Transverse colon (tissue), 4 donors: ENCODE measurements around the gene C22orf42.

Experiments
- EP300 ChIP-seq: sonication (generic); formaldehyde crosslinking; IDR thresholded peaks from one replicate; pipeline ENCODE4 v1.6.1; 2017; ENCODE audit warnings: antibody characterized with exemption, low read depth
- POLR2A ChIP-seq: fragments of 450-650 bp; IDR thresholded peaks from one replicate; pipeline ENCODE4 v1.6.1; 2016; ENCODE audit warnings: antibody characterized with exemption, mild to moderate bottlenecking, moderate library complexity
- POLR2AphosphoS5 ChIP-seq, 3 donors: sonication (generic); formaldehyde crosslinking; IDR thresholded peaks; one replicate each; pipeline ENCODE4 v1.6.1; 2016; ENCODE audit warnings: antibody characterized with exemption in 3 of 3
- TF ChIP-seq, protein P1 (sequence below), 5 experiments: fragments of 200-600 bp in 3 of 5; fragments of 450-650 bp in 2 of 5; sonication (generic) in 3 of 5; IDR thresholded peaks; 1 replicate in 2 of 5; 2 replicates in 3 of 5; pipeline ENCODE4 v1.5.1; 2016 to 2017; ENCODE audit warnings: antibody characterized with exemption in 5 of 5, inconsistent platforms in 3 of 5, mild to moderate bottlenecking in 2 of 5, moderate library complexity in 1 of 5

DNA sequence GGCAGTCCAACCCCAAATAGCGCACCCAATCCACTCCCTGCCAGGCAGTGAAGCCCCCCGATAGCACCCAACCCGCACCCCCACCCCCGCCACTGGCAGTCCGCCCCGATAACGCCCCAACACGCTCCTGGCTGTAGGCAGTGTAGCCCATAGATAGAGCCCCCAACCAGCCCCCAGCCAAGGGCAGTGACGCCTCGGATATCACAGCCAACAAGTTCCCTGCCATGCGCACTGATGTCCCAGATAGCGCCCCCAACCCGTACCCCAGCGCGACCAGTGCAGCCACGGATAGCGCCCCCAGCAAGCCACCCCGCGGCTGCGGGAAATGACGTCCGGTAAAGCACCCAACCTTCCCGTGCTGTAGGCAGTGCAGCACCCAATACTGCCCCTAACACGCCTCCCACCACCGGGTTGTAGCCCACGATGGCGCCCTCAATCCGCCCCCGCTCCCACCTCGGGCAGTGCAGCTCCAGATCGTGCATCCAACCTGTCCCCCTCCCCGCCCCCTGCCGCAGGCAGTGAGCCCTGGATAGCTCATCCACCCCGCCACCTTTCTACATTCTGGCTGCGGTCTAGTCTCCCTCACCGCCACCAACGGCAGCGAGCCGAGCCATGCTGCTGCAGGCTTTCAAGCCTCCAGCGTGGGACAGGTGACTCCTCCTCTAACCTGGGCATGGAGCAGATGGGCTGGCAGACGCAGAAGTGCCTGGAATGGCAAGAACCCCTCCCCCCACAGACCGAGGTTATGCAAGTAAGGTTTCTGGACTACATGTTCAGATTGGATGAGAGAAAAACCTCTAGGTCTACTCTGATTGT is 45.1 kb upstream of the C22orf42 start:
- TF ChIP-seq, protein P1, sequence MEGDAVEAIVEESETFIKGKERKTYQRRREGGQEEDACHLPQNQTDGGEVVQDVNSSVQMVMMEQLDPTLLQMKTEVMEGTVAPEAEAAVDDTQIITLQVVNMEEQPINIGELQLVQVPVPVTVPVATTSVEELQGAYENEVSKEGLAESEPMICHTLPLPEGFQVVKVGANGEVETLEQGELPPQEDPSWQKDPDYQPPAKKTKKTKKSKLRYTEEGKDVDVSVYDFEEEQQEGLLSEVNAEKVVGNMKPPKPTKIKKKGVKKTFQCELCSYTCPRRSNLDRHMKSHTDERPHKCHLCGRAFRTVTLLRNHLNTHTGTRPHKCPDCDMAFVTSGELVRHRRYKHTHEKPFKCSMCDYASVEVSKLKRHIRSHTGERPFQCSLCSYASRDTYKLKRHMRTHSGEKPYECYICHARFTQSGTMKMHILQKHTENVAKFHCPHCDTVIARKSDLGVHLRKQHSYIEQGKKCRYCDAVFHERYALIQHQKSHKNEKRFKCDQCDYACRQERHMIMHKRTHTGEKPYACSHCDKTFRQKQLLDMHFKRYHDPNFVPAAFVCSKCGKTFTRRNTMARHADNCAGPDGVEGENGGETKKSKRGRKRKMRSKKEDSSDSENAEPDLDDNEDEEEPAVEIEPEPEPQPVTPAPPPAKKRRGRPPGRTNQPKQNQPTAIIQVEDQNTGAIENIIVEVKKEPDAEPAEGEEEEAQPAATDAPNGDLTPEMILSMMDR (IDR thresholded peaks at IDR 0.05), result no peak
- TF ChIP-seq POLR2A (no peak), POLR2AphosphoS5 (IDR thresholded peaks at IDR 0.05) (no peak), EP300 (no peak)
